ENCODE measurements around the gene MARCHF10.
"Not testable (repeated sequence)": the region's sequence is repeated elsewhere in the genome, so short reads cannot be mapped to it uniquely, and the experiment has no call there.

Gene MARCHF10

DNA sequence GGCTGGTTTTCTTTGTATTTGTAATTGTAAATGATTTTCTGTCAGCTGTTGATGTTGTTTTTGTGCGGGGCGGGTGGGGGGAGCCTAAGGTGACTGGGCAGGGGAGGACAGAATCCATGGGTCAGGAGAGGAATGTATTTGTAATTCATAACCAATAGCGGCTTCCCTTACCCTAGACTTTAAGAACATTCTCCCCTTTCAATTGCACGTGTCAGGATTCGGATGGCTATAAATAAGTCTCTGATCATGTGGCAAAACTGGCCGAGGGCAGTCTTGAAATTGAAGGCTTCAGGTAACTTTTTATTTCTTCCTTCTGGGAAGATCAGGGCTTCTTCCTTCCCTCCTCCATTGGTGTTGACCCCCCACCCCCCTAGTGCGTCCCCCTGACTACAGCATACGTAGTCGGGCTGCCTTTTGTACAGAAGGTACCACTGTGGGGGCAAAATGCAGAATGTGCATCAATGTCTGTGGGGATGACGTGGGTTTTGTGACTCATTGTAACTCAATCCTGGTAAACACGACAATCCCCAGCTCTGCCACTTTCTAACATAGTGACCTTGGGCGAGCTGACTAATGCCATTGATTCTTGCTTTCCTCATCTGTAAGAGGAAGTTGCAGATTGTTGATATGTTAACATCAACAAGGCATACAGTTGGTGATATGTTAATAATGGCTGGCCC is 16.2 kb downstream of the MARCHF10 start:
- TF ChIP-seq, protein P1, sequence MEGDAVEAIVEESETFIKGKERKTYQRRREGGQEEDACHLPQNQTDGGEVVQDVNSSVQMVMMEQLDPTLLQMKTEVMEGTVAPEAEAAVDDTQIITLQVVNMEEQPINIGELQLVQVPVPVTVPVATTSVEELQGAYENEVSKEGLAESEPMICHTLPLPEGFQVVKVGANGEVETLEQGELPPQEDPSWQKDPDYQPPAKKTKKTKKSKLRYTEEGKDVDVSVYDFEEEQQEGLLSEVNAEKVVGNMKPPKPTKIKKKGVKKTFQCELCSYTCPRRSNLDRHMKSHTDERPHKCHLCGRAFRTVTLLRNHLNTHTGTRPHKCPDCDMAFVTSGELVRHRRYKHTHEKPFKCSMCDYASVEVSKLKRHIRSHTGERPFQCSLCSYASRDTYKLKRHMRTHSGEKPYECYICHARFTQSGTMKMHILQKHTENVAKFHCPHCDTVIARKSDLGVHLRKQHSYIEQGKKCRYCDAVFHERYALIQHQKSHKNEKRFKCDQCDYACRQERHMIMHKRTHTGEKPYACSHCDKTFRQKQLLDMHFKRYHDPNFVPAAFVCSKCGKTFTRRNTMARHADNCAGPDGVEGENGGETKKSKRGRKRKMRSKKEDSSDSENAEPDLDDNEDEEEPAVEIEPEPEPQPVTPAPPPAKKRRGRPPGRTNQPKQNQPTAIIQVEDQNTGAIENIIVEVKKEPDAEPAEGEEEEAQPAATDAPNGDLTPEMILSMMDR (conservative IDR thresholded peaks at IDR 0.05) = no peak
- H3K27ac ChIP-seq = no peak overlapping the region; the same call in 1 of the 2 replicates

DNA sequence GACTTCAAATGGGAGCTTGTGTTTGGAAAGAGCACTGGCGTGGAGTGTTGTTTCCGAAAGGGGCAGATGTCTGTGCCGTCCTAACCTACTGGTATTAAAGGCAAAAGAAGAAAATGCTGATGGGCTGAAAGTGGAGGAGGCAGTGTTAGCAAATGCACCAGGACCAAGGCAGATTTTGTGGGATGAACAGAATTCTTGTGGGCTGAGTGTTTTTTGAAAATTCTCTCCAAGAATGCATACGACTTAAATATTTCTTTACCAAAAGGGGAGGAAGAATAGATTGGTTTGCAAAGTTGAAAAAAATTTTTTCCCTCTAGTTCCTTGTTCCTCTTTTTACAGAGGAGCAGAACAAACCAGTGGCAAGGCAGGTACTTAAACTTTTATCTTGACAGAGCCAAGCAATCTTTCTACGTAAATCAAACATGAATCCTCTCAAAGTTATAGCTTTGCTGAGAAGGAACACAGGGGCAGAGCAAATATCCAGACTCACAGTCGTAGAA is 16.8 kb downstream of the MARCHF10 start:
- no peak overlapping the region; the same call in 1 of the 2 replicates for H3K27ac ChIP-seq
- TF ChIP-seq, protein P1 (conservative IDR thresholded peaks at IDR 0.05) = no peak

DNA sequence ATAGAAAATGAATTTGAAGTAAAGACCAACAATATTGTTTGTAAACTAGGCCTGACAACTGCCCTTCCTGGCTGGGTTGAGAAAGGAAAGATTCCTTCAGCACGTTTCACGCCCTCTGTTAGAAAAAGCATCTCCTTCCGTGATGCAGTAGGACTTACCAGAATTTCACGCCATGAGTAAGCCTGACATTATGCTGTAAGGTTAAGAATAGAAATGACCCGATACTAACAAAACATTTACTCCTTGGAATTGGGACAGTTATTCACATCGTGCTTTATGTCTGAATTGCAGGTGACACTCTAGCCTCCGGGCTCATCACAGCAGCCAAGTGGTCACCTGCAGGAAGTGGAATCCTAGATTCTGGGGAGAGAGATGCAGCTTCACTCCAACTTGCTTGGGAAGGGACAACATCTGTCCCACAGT is 17.5 kb downstream of the MARCHF10 start:
- H3K27ac ChIP-seq = no peak overlapping the region
- TF ChIP-seq, protein P1 (conservative IDR thresholded peaks at IDR 0.05) = no peak

DNA sequence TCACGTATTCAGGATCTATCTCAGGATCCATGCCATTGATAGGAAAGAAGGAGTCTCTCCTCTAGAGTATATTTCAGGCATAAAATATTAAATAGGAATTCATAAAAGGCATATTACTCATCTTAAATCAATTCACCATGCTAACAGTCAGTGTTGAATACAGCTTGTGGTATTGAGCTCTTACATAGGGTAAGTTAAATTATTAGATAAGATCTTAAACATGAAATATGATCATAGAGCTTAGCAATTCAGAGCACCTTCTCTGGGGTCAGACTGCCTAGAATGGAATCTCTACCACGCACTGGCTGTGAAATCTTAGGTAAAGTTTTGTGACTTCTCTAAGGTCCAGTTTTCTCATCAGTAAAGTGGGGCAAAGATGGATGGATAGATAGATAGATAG is 20.7 kb downstream of the MARCHF10 start:
- no peak overlapping the region for H3K27ac ChIP-seq
- TF ChIP-seq, protein P1 (conservative IDR thresholded peaks at IDR 0.05) = no peak

DNA sequence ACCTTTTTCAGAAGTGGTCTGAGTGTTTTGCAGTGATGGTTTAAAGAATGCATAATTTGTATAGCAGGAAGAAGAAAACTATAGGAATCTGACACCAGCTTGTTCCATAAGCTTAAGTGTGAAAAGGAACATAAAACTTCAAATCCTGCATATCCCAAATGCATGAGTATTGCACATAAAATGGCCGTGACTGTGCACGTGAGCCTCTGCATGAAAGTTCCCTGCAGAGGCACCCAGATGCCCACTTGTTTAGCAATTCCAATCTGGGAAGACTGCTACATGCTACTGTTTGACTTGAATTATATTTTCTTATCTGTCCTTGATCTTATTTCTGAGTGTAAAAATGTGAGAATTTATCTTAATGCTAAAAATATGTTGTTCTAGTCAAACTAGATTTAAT is 21.5 kb downstream of the MARCHF10 start:
- no peak overlapping the region for H3K27ac ChIP-seq
- TF ChIP-seq, protein P1 (conservative IDR thresholded peaks at IDR 0.05) = no peak

DNA sequence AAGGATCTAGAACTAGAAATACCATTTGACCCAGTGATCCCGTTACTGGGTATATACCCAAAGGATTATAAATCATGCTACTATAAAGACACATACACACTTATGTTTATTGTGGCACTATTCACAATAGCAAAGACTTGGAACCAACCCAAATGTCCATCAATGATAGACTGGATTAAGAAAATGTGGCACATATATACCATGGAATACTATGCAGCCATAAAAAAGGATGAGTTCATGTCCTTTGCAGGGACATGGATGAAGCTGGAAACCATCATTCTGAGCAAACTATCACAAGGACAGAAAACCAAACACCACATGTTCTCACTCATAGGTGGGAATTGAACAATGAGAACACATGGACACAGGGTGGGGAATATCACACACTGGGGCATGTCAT is 22.1 kb downstream of the MARCHF10 start:
- H3K27ac ChIP-seq = not testable (repeated sequence)

DNA sequence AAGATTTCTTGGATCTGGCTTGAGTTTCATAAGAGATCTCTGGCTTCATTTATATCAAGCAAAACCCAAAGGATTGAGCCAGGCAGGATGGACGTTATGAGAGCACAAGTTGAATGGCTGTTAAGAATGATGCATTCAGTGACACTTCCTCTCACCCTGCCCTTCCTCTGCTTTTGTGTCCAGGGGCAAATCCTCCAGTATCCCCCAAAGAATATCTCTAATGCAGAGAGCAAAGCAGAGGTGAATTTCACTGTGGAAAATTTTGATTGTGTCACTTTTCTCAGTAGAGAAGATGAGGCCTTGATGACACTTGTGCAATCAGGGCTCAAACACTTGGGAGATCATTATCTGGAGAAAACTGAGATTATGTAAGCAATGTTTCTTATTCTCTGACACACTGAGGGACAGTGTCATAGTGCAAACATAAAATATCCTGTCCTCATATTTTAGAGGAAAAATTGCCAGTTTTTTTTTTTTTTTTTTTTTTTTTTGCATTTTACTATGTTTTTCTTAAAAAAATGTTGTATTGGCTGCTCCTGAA is 25.3 kb downstream of the MARCHF10 start:
- TF ChIP-seq, protein P1 (conservative IDR thresholded peaks at IDR 0.05) = no peak
- no peak overlapping the region for H3K27ac ChIP-seq

DNA sequence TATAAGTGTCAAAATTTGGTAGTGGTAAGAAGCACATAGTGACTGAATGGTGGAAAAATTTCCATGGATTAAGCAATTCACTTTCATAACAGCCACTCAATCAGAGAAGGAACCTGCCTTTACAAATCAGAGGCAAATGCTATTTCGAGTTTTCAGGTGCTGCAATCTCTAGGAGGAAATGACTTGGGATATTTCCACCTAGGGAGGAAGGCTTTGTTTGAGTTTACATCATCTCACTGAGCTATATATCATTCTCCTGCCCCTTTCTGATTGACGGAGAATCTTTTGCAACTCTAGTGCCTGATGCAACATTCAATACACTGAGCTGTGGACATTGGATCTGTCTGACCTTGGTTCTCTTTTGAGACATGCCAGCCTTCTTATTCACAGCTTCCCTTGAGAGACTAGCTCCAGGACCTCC is 26.3 kb downstream of the MARCHF10 start:
- TF ChIP-seq, protein P1 (conservative IDR thresholded peaks at IDR 0.05) = no peak
- H3K27ac ChIP-seq = no peak overlapping the region

Data from VCaP (cell line).